Naive thymus-derived CD8-positive, alpha-beta T cell (primary cell): ENCODE results near the gene HBB. TPM values are rescaled to one million over a fixed set of nuclear protein-coding genes. Genes with fewer than 3 reads are reported as not detected.

Source experiments
- ATAC-seq, 2 donors: fragments of 150-1000 bp; cut with Tn5 transposase in 1 of 2; sonication (Bioruptor Pico), chemical (Tn5 transposase) in 1 of 2; 1 replicate in 1 of 2; 2 replicates in 1 of 2; pipeline ENCODE4 v1.10.0; 2021; ENCODE audit warnings: mild to moderate bottlenecking in 2 of 2, moderate library complexity in 2 of 2
- POLR2A ChIA-PET: fragments of 350-600 bp; sonication (Branson Sonifier 250); formaldehyde crosslinking; loops from one replicate; lab custom pipeline; 2021; ENCODE audit warnings: antibody characterized with exemption; lab: Charles Lee
- DNase-seq, 10 donors: peaks; one replicate each; pipeline versions ENCODE4 v3.0.0 to v3.0.0-alpha.2; 2020 to 2022
- H3K27ac Mint-ChIP-seq, 10 donors: one replicate each; pipeline ENCODE4 v1.8.0; 2020 to 2022; ENCODE audit warnings: mild to moderate bottlenecking in 10 of 10, mixed read lengths in 10 of 10, moderate library complexity in 4 of 10, inconsistent platforms in 1 of 10
- H3K27me3 Mint-ChIP-seq, 5 donors: one replicate each; pipeline ENCODE4 v1.8.0; 2021 to 2022; ENCODE audit warnings: mixed read lengths in 5 of 5
- H3K36me3 Mint-ChIP-seq, 3 donors: one replicate each; pipeline ENCODE4 v1.8.0; 2020 to 2022; ENCODE audit warnings: mixed read lengths in 3 of 3, mild to moderate bottlenecking in 2 of 3, inconsistent platforms in 1 of 3
- H3K4me1 Mint-ChIP-seq, 4 donors: one replicate each; pipeline ENCODE4 v1.8.0; 2021 to 2022; ENCODE audit warnings: mixed read lengths in 4 of 4
- H3K4me3 Mint-ChIP-seq, 10 donors: one replicate each; pipeline ENCODE4 v1.8.0; 2020 to 2022; ENCODE audit warnings: mild to moderate bottlenecking in 10 of 10, mixed read lengths in 10 of 10, moderate library complexity in 6 of 10, inconsistent platforms in 1 of 10
- H3K9me3 Mint-ChIP-seq, 9 donors: one replicate each; pipeline ENCODE4 v1.8.0; 2020 to 2022; ENCODE audit warnings: mixed read lengths in 9 of 9, mild to moderate bottlenecking in 3 of 9, inconsistent platforms in 1 of 9, moderate library complexity in 1 of 9
- polyA plus RNA-seq, 3 donors: library from polyadenylated mRNA; unstranded; fragments of 300-500 nt; fragmentation: Illumina TruSeq; gene quantifications; one replicate each; pipeline ENCODE4 v1.2.3, GENCODE V29; 2021
- total RNA-seq, 8 experiments: library from RNA in 2 of 8; stranded (reverse) in 2 of 8; gene quantifications; one replicate each; pipeline ENCODE4 v1.2.3 and lab custom pipeline; 2021 to 2026

The HBB gene
- total and polyA plus RNA-seq, 5 experiments from 2014 or later: 0.88 to 0.89 TPM; not detected in 3

DNA sequence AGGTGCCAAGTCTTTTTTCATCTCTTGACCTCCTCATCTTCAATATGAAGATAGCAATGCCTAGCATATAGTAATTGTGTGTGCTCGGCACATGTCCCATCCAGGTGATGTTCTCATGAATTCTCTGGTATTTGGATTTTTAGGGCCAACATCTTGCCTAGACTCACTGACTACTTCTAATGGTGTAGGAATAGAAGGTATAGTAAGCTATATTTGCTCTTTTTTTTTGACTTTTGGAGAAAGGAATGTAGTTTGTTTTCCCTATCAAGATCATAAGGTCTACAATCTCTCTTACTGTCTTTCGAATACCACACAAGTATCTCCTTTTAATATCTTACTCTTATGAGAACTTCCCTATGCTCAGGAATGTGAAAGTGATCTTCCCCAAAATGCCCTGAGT, 4.2 kb upstream of the HBB start:
- Mint-ChIP-seq H3K4me1 (peaks cover 0 to 4% (median 1%) of the 10 kb centered on the region in 4 donors), H3K9me3 (peaks cover 0 to 2% (median 0%) of the 10 kb centered on the region in 9 donors), H3K27ac (no peak overlapping the region), H3K36me3 (no peaks in the 10 kb centered on the region), H3K4me3 (no peak overlapping the region), H3K27me3 (peaks cover 1 to 17% (median 4%) of the 10 kb centered on the region in 5 donors)
- ATAC-seq (no peak), DNase-seq (no peak)
- POLR2A ChIA-PET: no interaction called here

DNA sequence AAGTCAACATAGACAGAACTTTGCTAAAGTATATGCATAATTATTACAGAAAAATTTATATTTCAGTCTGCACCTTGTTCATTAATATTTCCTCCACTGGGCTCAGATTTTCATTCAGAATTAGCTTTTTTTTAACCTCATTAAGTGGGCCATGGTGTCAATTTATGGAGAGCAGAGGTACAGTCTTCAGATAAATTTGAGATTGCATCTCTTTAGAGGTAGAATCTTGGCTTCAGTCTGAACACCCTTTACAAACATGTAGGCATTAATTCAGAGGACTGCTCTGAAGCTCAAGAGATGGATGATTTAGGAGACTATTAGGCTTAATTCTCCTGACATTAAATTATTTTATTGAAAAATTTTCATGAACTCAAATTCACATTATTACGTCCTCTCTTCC, 3.4 kb upstream of the HBB start:
- Mint-ChIP-seq H3K36me3 (no peaks in the 10 kb centered on the region), H3K9me3 (peaks cover 0 to 2% (median 0%) of the 10 kb centered on the region in 9 donors), H3K4me3 (no peak overlapping the region), H3K27me3 (peaks cover 1 to 14% (median 2%) of the 10 kb centered on the region in 5 donors), H3K4me1 (peaks cover 0 to 4% (median 1%) of the 10 kb centered on the region in 4 donors), H3K27ac (no peak overlapping the region)
- POLR2A ChIA-PET: no interaction called here
- ATAC-seq (no peak), DNase-seq (no peak)

DNA sequence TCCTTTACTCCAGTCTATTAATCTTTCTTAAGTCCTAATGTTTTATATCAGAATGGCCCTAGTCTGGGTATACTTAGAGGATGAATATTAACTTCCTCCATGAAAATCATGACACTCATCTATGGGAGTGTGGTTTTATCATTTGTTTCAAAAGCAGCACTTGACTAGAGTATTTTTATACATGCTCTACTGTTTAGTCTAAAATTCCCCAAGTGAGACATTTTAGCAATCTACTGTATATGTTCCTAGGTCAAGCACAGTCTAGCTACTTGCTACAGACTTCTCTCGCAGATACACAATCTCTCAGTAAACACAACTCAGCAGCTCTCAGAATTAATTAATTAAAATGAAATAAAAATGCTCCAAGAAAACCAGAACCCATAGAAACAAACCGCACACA, 2.9 kb upstream of the HBB start:
- Mint-ChIP-seq H3K9me3 (peaks cover 0 to 2% (median 0%) of the 10 kb centered on the region in 9 donors), H3K27me3 (peaks cover under 1 to 14% (median 3%) of the 10 kb centered on the region in 5 donors), H3K36me3 (no peaks in the 10 kb centered on the region), H3K4me3 (no peak overlapping the region), H3K27ac (no peak overlapping the region), H3K4me1 (peaks cover 0 to 4% (median 1%) of the 10 kb centered on the region in 4 donors)
- POLR2A ChIA-PET: no interaction called here
- ATAC-seq (no peak), DNase-seq (no peak)

DNA sequence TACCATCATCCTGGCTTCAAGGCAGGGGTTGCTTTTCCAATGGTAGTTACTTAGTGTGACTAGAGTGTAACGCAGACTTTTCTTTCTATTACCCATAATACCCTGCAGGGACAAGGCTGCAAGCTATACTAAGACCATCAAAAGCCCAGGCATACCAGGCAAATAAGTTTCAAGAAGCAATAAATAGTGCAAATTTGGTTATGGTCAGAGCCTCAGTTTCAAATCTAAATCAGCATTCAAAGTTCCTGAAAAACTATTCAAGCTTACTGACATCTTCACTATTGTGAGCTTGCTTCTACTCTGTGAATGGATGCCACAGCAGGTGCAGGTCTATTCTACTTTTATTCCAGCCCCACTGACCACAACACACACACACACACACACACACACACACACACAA, 2.5 kb upstream of the HBB start:
- DNase-seq: no peak
- Mint-ChIP-seq H3K27me3 (peaks cover 0 to 17% (median 3%) of the 10 kb centered on the region in 5 donors), H3K27ac (no peak overlapping the region), H3K9me3 (peaks cover 0 to 2% (median 0%) of the 10 kb centered on the region in 9 donors), H3K4me1 (peaks cover 0 to under 1% (median under 1%) of the 10 kb centered on the region in 4 donors), H3K4me3 (no peak overlapping the region), H3K36me3 (no peaks in the 10 kb centered on the region)
- POLR2A ChIA-PET: no interaction called here
- ATAC-seq: no peak

DNA sequence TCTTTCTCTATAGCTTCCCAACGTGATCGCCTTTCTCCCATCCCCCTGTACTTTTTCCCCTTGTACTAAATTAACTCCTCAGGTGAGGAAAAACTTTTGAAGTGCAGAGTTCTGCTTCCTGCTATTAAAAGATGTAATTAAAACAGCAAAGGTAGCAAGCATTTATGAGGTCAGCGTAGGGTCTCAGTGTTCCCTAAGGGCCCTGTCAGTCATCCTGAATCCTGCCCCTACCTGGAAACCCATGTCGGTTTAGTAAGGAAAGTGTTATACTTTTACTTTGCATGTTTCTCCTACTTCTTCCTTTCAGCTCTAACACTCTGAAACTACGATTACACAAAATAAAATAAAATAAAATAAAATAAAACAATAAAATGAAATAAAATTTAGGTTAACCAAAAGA, 1.3 kb upstream of the HBB start:
- no peak for DNase-seq
- POLR2A ChIA-PET: no interaction called here
- no peaks in the 10 kb centered on the region for H3K4me1 Mint-ChIP-seq
- peaks cover 0 to 2% (median 0%) of the 10 kb centered on the region in 9 donors for H3K9me3 Mint-ChIP-seq
- no peak overlapping the region for H3K4me3 Mint-ChIP-seq
- peaks cover 0 to 17% (median 3%) of the 10 kb centered on the region in 5 donors for H3K27me3 Mint-ChIP-seq
- ATAC-seq: no peak
- H3K36me3 Mint-ChIP-seq: no peaks in the 10 kb centered on the region
- no peak overlapping the region for H3K27ac Mint-ChIP-seq

DNA sequence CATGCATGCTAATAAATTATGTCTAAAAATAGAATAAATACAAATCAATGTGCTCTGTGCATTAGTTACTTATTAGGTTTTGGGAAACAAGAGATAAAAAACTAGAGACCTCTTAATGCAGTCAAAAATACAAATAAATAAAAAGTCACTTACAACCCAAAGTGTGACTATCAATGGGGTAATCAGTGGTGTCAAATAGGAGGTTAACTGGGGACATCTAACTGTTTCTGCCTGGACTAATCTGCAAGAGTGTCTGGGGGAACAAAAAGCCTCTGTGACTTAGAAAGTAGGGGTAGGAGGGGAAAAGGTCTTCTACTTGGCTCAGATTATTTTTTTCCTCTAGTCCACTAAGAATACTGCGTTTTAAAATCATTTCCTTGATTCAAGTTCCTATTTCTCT, 810 bp upstream of the HBB start:
- Mint-ChIP-seq H3K9me3 (peaks cover 0 to 2% (median 0%) of the 10 kb centered on the region in 9 donors), H3K27ac (no peak overlapping the region), H3K4me3 (no peak overlapping the region), H3K27me3 (peaks cover 0 to 16% (median 3%) of the 10 kb centered on the region in 5 donors), H3K36me3 (no peaks in the 10 kb centered on the region), H3K4me1 (no peaks in the 10 kb centered on the region)
- POLR2A ChIA-PET: no interaction called here
- no peak for ATAC-seq
- no peak for DNase-seq

DNA sequence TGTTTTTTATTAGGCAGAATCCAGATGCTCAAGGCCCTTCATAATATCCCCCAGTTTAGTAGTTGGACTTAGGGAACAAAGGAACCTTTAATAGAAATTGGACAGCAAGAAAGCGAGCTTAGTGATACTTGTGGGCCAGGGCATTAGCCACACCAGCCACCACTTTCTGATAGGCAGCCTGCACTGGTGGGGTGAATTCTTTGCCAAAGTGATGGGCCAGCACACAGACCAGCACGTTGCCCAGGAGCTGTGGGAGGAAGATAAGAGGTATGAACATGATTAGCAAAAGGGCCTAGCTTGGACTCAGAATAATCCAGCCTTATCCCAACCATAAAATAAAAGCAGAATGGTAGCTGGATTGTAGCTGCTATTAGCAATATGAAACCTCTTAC, 1.4 kb downstream of the HBB start:
- Mint-ChIP-seq H3K27me3 (peaks cover 0 to 12% (median 1%) of the 10 kb centered on the region in 5 donors), H3K4me3 (no peak overlapping the region), H3K9me3 (peaks cover 0 to 6% (median 2%) of the 10 kb centered on the region in 9 donors), H3K27ac (no peak overlapping the region), H3K36me3 (peaks cover 0 to 5% (median 0%) of the 10 kb centered on the region in 3 donors), H3K4me1 (no peaks in the 10 kb centered on the region)
- POLR2A ChIA-PET: no interaction called here
- ATAC-seq (no peak), DNase-seq (no peak)

DNA sequence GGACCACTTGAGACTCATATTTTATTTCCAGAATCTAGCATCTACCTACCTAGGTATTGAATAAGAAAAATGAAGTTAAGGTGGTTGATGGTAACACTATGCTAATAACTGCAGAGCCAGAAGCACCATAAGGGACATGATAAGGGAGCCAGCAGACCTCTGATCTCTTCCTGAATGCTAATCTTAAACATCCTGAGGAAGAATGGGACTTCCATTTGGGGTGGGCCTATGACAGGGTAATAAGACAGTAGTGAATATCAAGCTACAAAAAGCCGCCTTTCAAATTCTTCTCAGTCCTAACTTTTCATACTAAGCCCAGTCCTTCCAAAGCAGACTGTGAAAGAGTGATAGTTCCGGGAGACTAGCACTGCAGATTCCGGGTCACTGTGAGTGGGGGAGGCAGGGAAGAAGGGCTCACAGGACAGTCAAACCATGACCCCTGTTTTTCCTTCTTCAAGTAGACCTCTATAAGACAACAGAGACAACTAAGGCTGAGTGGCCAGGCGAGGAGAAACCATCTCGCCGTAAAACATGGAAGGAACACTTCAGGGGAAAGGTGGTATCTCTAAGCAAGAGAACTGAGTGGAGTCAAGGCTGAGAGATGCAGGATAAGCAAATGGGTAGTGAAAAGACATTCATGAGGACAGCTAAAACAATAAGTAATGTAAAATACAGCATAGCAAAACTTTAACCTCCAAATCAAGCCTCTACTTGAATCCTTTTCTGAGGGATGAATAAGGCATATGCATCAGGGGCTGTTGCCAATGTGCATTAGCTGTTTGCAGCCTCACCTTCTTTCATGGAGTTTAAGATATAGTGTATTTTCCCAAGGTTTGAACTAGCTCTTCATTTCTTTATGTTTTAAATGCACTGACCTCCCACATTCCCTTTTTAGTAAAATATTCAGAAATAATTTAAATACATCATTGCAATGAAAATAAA, 2.1 kb downstream of the HBB start:
- Mint-ChIP-seq H3K27me3 (peaks cover 0 to 14% (median 2%) of the 10 kb centered on the region in 5 donors), H3K27ac (no peak overlapping the region), H3K4me1 (no peaks in the 10 kb centered on the region), H3K36me3 (peaks cover 0 to 5% (median 0%) of the 10 kb centered on the region in 3 donors), H3K9me3 (peaks cover 0 to 6% (median 2%) of the 10 kb centered on the region in 9 donors), H3K4me3 (no peak overlapping the region)
- ATAC-seq (no peak), DNase-seq (no peak)
- POLR2A ChIA-PET: no interaction called here

DNA sequence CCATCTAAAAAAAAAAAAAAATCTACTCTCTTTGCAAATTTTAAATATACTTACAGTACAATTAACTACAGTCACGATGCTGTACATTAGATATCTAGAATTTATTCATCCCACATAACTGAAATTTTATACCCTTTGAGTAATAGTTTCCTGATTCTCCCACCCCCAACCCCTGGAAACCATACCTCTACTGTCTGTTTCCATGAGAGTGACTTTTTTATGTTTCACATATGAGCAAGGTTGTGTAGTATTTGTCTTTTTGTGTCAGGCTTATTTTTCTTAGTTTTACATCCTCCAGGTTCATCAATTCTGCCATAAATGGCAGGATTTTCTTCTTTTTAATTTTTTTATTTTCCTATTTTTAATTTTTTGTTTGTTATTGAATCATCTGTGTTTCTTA, 3.2 kb downstream of the HBB start:
- Mint-ChIP-seq H3K4me3 (no peak overlapping the region), H3K4me1 (no peaks in the 10 kb centered on the region), H3K27ac (no peak overlapping the region), H3K9me3 (peaks cover 0 to 7% (median 3%) of the 10 kb centered on the region in 9 donors), H3K36me3 (peaks cover 0 to 5% (median 0%) of the 10 kb centered on the region in 3 donors), H3K27me3 (peaks cover 0 to 18% (median 2%) of the 10 kb centered on the region in 5 donors)
- DNase-seq (no peak), ATAC-seq (no peak)
- POLR2A ChIA-PET: no interaction called here

DNA sequence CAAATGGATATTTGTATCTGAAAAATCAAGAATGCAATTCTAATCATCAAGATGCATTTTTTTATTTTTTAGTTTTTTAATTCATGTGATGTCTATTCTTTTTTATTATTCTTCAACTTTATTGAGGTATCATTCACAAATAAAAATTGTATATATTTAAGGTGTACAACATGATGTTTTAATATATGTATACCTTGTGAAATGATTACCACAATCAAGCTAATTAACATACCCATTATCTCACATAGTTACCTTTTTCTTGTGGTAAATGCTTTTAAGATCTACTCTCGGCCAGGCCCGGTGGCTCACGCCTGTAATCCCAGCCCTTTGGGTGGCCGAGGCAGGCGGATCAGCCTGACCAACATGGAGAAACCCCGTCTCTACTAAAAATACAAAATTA, 3.7 kb downstream of the HBB start:
- Mint-ChIP-seq H3K4me1 (no peaks in the 10 kb centered on the region), H3K9me3 (peaks cover 0 to 9% (median 3%) of the 10 kb centered on the region in 9 donors), H3K4me3 (no peak overlapping the region), H3K36me3 (peaks cover 0 to 5% (median 0%) of the 10 kb centered on the region in 3 donors), H3K27ac (no peak overlapping the region), H3K27me3 (peaks cover 0 to 18% (median 2%) of the 10 kb centered on the region in 5 donors)
- ATAC-seq (no peak), DNase-seq (no peak)
- POLR2A ChIA-PET: no interaction called here

DNA sequence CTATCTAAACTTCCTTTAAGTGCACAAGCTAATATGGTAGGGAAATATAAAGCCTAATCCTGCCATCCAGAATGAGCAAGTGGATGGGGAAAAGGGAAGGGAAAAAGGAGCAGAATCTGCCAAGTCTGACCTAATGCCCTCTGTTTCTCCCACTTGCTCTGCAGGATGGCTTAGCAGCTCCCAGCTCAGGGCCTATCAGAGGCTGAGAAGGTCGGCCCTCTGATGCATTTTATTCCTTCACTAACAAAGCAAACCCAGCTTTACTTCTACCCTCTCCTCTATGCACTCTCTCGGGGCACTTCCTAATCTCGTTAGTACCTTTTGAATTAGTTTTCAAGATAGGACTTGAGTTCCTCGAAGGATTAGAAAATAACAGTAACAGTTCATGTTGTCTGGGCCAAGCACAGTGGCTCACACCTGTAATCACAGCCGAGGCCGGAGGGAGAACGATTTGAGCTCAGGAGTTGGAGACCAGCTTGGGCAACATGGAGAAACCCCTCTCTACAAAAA, 16.4 kb downstream of the HBB start:
- Mint-ChIP-seq H3K27ac (no peak overlapping the region), H3K4me3 (no peak overlapping the region), H3K27me3 (peaks cover 0 to 1% (median 0%) of the 10 kb centered on the region in 5 donors), H3K4me1 (no peaks in the 10 kb centered on the region), H3K9me3 (peaks cover 0 to 2% (median 0%) of the 10 kb centered on the region in 9 donors), H3K36me3 (no peaks in the 10 kb centered on the region)
- DNase-seq (no peak), ATAC-seq (no peak)
- POLR2A ChIA-PET: no interaction called here

DNA sequence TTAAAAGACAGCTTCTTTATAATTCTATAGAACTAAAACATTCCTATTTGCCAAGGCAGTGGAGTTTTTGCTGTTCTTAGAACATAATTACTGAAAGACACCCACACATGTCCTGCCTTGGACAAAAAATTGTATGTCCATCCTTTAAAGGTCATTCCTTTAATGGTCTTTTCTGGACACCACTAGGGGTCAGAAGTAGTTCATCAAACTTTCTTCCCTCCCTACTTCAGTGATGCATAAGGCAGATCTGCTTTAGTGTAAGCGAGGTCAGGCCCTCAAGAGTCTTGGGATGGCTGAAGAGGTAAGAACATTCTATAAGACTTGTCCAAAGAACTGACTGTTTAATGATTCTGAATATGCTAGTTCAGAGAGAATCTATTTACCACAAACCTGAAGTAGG, 22.1 kb downstream of the HBB start:
- DNase-seq (no peak), ATAC-seq (no peak)
- Mint-ChIP-seq H3K36me3 (no peaks in the 10 kb centered on the region), H3K27me3 (peaks cover 0 to 13% (median 3%) of the 10 kb centered on the region in 5 donors), H3K4me1 (no peaks in the 10 kb centered on the region), H3K9me3 (peaks cover 0 to 1% (median 0%) of the 10 kb centered on the region in 9 donors), H3K4me3 (no peak overlapping the region), H3K27ac (no peak overlapping the region)
- POLR2A ChIA-PET: no interaction called here

DNA sequence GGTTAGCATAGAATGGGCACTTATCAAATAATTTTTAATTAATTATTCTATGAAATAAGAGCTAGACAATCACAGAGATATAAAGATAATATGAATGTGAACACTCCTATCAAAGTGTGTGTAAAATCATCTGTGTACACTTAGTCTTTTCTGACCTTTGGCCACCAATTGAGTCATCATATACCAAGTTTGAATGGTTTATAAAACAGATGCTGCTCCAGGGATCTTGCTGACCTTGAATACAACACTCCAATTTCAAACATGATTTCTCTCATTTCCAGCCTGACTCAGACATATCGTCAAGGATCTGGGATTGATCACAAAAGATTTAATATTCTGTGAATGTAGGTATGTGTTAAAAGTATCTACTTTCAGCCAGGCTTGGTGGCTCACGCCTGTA, 23.5 kb downstream of the HBB start:
- DNase-seq (no peak), ATAC-seq (no peak)
- Mint-ChIP-seq H3K9me3 (peaks cover 0 to 1% (median 0%) of the 10 kb centered on the region in 9 donors), H3K36me3 (no peaks in the 10 kb centered on the region), H3K27ac (no peak overlapping the region), H3K4me3 (no peak overlapping the region), H3K4me1 (no peaks in the 10 kb centered on the region), H3K27me3 (peaks cover 0 to 16% (median 6%) of the 10 kb centered on the region in 5 donors)
- POLR2A ChIA-PET: no interaction called here
